ENCODE measurements around the gene PLA2G10. TPM values are rescaled to one million over a fixed set of nuclear protein-coding genes. Genes with fewer than 3 reads are reported as not detected.

PLA2G10 gene
- total and polyA plus RNA-seq, 4 donors, result not detected

DNA sequence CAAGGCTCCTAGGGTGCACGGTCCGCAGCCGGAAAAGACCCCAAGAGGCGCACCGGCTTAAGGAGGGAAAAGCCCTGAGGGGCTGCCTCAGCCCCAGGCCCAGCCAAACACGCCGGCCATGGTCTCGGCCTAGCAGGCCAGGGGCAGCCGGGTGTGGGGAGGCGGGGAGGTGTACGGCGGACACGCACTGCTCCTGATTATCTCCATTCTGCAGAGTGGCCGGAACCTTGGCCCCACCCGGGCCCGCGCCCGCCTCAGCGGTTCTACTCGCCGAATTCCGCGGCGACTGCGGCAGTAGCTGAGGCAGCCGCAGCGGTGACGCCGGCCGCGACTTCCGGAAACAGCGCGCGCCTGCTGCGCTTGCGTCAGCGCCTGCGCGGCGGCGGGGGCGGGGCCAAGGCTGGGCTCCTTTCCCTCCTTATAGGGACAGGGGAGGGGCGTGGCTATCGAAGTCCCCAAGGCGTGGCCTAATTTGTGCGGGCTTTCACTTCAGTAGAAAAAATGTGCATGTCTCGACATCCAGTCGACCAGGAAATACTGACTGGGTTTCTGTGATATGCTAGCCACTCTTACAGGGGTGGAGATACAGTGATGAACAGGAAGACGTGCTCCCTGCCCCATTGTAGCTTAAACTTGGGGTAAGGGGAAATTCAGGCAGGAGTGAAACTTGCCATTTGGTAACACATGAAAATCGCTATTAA lies 64.0 kb downstream of the PLA2G10 start, which contains the start of gene PARN:
Gene PARN (minus strand): TSS at position 342 of the 701 bp plus-strand sequence. CDS start 135 bp downstream, at position 207.
- no peaks in the 10 kb centered on the region for H3K4me1 ChIP-seq (ENCODE audit: control insufficient read depth in 1 of 2, insufficient read depth in 2 of 2, low read length in 2 of 2)
- 1% methylated on average over 51 of the region's 51 CpGs for WGBS, 2 donors
- ATAC-seq (ENCODE audit: low FRiP score) (peak; percentile 93), DNase-seq (peak; percentile 98 to 99)
- H3K27ac ChIP-seq (ENCODE audit: low read depth in 1 of 2, low read length in 2 of 2), result peak within 1 kb of the TSS; percentile 62 to 72
- H3K4me3 ChIP-seq (ENCODE audit: low read length in 2 of 2), result peak within 1 kb of the TSS; percentile 84
- H3K9me3 ChIP-seq (ENCODE audit: control insufficient read depth, low read length), result no peaks in the 10 kb centered on the region
- no peaks in the 10 kb centered on the region for H3K27me3 ChIP-seq (ENCODE audit: control insufficient read depth in 1 of 2, insufficient read depth in 2 of 2, low read length in 1 of 2)
- H3K36me3 ChIP-seq (ENCODE audit: control insufficient read depth in 1 of 2, insufficient read depth in 2 of 2, low read length in 1 of 2), result peaks cover 0 to 2% of the 10 kb centered on the region in 2 donors
- intact Hi-C loops (cut with DNase I), result no loop called here

- H3K27me3 ChIP-seq (ENCODE audit: control insufficient read depth in 1 of 2, insufficient read depth in 2 of 2, low read length in 1 of 2), result no peaks in the 10 kb centered on the region
- intact Hi-C loops (cut with DNase I), result no loop called here
- peak overlapping the region; percentile 84 for H3K4me3 ChIP-seq (ENCODE audit: low read length in 2 of 2)
- no peaks in the 10 kb centered on the region for H3K4me1 ChIP-seq (ENCODE audit: control insufficient read depth in 1 of 2, insufficient read depth in 2 of 2, low read length in 2 of 2)
- 1 to 3% methylated on average over 17 of the region's 17 CpGs for WGBS, 2 donors
- ATAC-seq (ENCODE audit: low FRiP score) (peak; percentile 3), DNase-seq (no peak)
- H3K36me3 ChIP-seq (ENCODE audit: control insufficient read depth in 1 of 2, insufficient read depth in 2 of 2, low read length in 1 of 2), result peaks cover 0 to 2% of the 10 kb centered on the region in 2 donors
- H3K9me3 ChIP-seq (ENCODE audit: control insufficient read depth, low read length), result no peaks in the 10 kb centered on the region
- peak overlapping the region; percentile 62 to 72 for H3K27ac ChIP-seq (ENCODE audit: low read depth in 1 of 2, low read length in 2 of 2)
These were observed 64.5 kb downstream of the PLA2G10 start for GRCh38 chr16:14629612-14629918.

- Histone ChIP-seq H3K4me1 (ENCODE audit: control insufficient read depth in 1 of 2, insufficient read depth in 2 of 2, low read length in 2 of 2) (no peaks in the 10 kb centered on the region), H3K27ac (ENCODE audit: low read depth in 1 of 2, low read length in 2 of 2) (peak overlapping the region in 1 of 2 donors; percentile 72), H3K9me3 (ENCODE audit: control insufficient read depth, low read length) (no peaks in the 10 kb centered on the region), H3K4me3 (ENCODE audit: low read length in 2 of 2) (peak overlapping the region; percentile 84), H3K27me3 (ENCODE audit: control insufficient read depth in 1 of 2, insufficient read depth in 2 of 2, low read length in 1 of 2) (no peaks in the 10 kb centered on the region), H3K36me3 (ENCODE audit: control insufficient read depth in 1 of 2, insufficient read depth in 2 of 2, low read length in 1 of 2) (peaks cover 0 to 2% of the 10 kb centered on the region in 2 donors)
- no peak for DNase-seq
- ATAC-seq (ENCODE audit: low FRiP score), result no peak
- WGBS, 2 donors, result 55 to 57% methylated on average over 12 of the region's 12 CpGs
- intact Hi-C loops (cut with DNase I), result no loop called here
These were observed 65.1 kb downstream of the PLA2G10 start for GRCh38 chr16:14628806-14629611.

- ATAC-seq (ENCODE audit: low FRiP score) (no peak), DNase-seq (no peak)
- H3K36me3 ChIP-seq (ENCODE audit: control insufficient read depth in 1 of 2, insufficient read depth in 2 of 2, low read length in 1 of 2), result peaks cover 0 to 2% of the 10 kb centered on the region in 2 donors
- intact Hi-C loops (cut with DNase I), result no loop called here
- WGBS, 2 donors, result 87 to 91% methylated on average over 4 of the region's 4 CpGs
- H3K27ac ChIP-seq (ENCODE audit: low read depth in 1 of 2, low read length in 2 of 2), result no peak overlapping the region
- no peaks in the 10 kb centered on the region for H3K9me3 ChIP-seq (ENCODE audit: control insufficient read depth, low read length)
- no peaks in the 10 kb centered on the region for H3K27me3 ChIP-seq (ENCODE audit: control insufficient read depth in 1 of 2, insufficient read depth in 2 of 2, low read length in 1 of 2)
- H3K4me1 ChIP-seq (ENCODE audit: control insufficient read depth in 1 of 2, insufficient read depth in 2 of 2, low read length in 2 of 2), result no peaks in the 10 kb centered on the region
- no peak overlapping the region for H3K4me3 ChIP-seq (ENCODE audit: low read length in 2 of 2)
These were observed 67.0 kb downstream of the PLA2G10 start for GRCh38 chr16:14627078-14627477.

Other genes with a start within 250 kb of the PLA2G10 start
- 10 to 100 TPM; 25.0 to 32.2 TPM for gene PARN, start 64.0 kb downstream of the PLA2G10 start, total RNA-seq
- 10 to 100 TPM in 1 of 2 donors, 1 to 10 TPM in 1; 8.1 to 18.9 TPM for gene PARN, start 64.0 kb downstream of the PLA2G10 start, polyA plus RNA-seq
- gene BFAR, start 61.4 kb downstream of the PLA2G10 start, total RNA-seq, result 10 to 100 TPM; 39.3 to 40.2 TPM
- gene BFAR, start 61.4 kb downstream of the PLA2G10 start, polyA plus RNA-seq, result 10 to 100 TPM; 21.9 to 34.4 TPM
- 1 to 10 TPM; 5.4 to 8.0 TPM for gene NPIPA3, start 9.1 kb upstream of the PLA2G10 start, total RNA-seq
- gene NPIPA3, start 9.1 kb upstream of the PLA2G10 start, polyA plus RNA-seq, result 10 to 100 TPM in 1 of 2 donors, 1 to 10 TPM in 1; 1.6 to 13.0 TPM
- gene NPIPA2, start 48.2 kb upstream of the PLA2G10 start, total RNA-seq, result 10 to 100 TPM in 1 of 2 donors, 1 to 10 TPM in 1; 7.3 to 12.7 TPM
- gene NPIPA2, start 48.2 kb upstream of the PLA2G10 start, polyA plus RNA-seq, result 1 to 10 TPM; 1.6 to 3.0 TPM
- 10 to 100 TPM; 56.2 to 73.6 TPM for gene NOMO1, start 139.4 kb upstream of the PLA2G10 start, total RNA-seq
- 10 to 100 TPM; 25.8 to 33.8 TPM for gene NOMO1, start 139.4 kb upstream of the PLA2G10 start, polyA plus RNA-seq
- 100 to 1,000 TPM; 124 to 221 TPM for gene NPIPA1, start 243.1 kb upstream of the PLA2G10 start, total RNA-seq
- 100 to 1,000 TPM in 1 of 2 donors, 10 to 100 TPM in 1; 24.0 to 167 TPM for gene NPIPA1, start 243.1 kb upstream of the PLA2G10 start, polyA plus RNA-seq

All from aorta (tissue), 5 donors.